Hematopoietic multipotent progenitor cell treated with erythropoietin and hydrocortisone succinate and interleukin-3 and kit ligand, for 15 days (in vitro differentiated cells): ENCODE measurements around the gene PRND.
"Not testable (repeated sequence)": the region's sequence is repeated elsewhere in the genome, so short reads cannot be mapped to it uniquely, and the experiment has no call there.

Experiments used
- DNase-seq: peaks from one replicate; pipeline ENCODE4 v3.0.0-alpha.2; 2015; ENCODE audit warnings: low spot score

PRND gene, protein sequence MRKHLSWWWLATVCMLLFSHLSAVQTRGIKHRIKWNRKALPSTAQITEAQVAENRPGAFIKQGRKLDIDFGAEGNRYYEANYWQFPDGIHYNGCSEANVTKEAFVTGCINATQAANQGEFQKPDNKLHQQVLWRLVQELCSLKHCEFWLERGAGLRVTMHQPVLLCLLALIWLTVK

DNA sequence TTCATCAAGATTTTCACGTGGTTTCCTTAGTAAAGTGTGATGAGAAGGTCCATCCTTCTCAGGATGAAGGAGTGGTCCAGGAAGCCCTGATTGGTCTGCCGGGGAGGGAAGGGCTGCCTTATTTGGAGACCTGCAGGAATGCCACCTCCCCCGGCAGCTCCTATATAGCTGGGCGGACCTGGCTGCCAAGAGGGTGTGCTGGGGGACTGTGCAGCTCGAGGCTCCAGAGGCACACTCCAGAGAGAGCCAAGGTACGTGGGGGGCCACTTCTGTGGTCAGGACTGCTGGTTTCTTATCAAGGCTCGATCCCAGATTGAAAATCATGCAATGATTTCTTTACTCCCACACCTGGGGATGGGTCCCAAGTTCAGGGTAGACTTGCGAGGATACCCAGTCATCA, at the start of gene PRND:
PRND (plus strand) TSS at position 191 of the 400 bp plus-strand sequence. CDS start 2,643 bp downstream, outside the sequence.
- DNase-seq: no peak

DNA sequence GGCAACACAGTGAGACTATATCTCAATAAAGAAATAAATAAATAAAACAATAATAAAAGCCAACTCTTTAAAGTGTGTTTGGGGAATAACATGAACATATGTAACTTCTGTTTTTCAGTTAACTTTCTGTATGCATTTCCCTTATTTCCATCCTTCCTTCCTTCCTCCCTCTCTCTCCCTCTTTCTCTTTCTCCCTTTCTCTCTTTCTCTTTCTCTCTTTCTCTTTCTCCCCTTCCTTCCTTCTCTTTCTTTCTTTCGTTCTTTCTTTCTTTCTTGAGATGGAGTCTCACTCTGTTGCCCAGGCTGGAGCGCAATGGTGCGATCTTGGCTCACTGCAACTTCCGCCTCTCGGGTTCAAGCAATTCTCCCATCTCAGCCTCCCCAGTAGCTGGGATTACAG, 48.8 kb upstream of the PRND start:
- no peak for DNase-seq

DNA sequence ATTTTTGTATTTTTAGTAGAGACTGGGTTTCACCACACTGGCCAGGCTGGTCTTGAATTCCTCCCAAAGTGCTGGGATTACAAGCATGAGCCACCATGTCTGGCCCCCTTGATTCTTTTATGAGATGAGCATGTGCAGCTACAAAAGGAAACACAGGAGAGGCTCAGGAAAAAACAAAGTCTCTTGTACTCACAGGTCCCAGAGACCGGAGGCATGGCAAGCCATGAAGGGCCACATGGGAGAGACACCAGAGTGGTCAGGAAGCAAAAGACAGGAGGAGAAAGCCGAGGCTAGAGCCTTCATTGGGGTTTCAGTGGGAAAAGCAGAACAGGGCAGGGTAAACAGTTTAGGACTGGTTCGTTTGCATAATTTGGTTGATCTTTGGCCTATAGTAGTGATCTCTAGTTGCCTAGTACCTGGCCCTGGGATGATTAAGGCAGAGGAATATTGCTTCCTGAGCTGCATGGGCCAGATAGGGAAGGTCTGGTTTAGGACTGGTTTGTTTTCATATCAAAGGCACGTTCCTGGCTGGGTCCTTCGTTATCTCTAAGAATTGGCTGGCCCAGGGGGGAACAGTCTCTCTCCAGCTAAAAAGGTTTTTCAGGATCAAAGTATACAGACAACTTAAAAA, 48.2 kb upstream of the PRND start:
- peak; percentile 53 for DNase-seq

DNA sequence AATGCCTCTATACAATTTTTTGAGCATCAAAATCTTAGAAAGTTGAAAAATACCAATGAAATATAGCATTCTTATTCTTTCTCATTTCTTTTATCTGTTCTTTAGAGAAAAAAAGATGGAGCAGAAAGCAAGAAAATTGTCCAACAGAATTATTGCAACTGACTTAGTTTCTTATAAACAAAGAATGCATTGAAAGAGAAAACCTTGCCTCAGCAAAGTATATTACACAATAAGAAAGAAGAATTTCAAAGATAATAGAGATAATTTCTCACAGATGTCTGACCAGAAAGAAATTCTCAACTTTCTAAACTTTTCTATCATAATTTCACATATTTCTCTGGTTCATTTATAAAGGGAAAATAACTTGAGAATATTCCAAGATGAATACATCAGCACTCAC, 47.0 kb upstream of the PRND start:
- no peak for DNase-seq

DNA sequence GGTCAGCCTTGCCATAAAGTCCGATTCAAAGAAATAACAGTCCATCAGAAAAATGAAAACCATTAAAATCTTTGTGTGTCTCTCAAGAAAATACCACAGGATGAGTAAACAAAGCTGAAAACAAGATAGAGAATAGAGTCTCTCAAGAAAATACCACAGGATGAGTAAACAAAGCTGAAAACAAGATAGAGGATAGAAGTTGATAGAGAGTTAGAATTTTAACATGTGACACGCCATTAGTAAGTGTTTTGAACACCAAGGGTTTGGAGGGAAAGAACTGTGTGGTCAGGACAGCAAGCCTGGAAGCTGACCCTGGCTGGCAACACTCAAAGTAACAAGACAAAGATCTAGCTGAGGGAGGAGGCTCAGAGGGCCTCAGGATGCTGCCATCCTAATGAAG, 43.9 kb upstream of the PRND start:
- no peak for DNase-seq

DNA sequence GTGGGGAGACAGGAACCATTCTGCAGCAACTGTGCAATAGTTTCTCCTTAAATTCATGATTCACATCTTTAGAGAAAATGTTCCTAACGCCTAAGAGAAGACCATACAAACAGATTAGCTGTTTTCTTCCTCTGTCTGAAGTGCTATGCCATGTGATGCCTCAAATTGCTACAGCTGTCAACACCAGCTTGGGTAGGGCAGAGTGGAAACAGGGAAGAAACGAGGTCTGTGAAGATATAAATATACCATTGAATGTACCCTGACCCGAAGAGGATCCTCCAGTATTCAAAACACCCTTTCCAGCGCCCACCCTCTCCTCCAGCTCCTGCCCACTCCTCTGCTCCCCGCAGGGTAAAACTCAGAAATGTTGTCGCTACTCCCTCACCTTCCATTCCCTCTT, 40.3 kb upstream of the PRND start:
- no peak for DNase-seq

DNA sequence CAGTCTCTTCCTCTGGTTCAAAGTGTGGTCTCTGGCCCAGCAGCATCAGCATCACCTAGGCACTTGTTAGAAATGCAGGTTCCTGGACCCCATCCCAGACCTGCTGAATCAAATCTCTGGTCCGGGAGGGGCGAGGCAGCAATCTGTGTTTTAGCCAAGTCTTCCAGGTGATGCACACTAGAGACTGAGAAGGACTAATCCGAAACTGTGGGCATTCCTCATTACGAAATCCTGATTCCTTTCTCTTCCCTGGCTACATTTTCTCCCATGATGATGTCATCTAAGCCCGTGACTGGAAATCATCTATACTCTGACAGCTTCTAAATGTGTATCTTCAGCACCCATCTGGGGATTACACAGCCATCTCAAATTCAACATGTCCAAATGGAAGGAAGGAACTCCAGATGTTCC, 39.7 kb upstream of the PRND start:
- DNase-seq: no peak

DNA sequence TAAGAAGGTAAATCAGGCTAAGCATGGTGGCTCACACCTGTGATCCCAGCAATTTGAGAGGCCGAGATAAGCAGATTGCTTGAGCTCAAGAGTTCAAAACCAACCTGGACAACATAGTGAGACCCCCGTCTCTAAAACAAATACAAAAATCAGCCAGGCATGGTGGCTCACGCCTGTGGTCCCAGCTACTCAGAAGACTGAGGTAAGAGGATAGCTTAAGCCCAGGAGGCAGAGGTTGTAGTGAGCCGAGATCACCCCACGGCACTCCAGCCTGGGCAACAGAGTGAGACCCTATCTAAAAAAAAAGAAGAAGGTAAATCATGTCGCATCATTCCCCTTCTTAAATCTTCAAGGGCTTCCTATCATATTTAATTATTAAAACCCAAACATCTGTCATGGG, 39.0 kb upstream of the PRND start:
- DNase-seq: no peak

DNA sequence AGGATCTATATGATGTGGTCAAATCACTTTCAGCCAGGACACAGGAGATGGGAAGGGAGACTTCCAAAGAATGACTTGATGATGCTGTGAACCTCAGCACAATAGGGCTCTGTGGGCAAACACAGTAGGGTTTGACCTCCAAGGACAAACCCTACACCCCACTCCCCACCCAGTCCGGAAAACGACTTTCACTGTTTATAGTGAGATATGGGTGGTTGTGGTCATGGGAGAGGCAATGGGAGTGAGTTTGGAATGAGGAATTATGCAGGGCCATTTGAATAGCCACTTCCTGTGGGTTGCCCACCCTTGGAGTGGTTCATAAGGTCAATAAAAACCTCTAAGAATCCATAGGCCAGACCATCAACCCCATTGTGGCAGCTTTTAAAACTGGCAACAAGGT, 38.4 kb upstream of the PRND start:
- DNase-seq: no peak

DNA sequence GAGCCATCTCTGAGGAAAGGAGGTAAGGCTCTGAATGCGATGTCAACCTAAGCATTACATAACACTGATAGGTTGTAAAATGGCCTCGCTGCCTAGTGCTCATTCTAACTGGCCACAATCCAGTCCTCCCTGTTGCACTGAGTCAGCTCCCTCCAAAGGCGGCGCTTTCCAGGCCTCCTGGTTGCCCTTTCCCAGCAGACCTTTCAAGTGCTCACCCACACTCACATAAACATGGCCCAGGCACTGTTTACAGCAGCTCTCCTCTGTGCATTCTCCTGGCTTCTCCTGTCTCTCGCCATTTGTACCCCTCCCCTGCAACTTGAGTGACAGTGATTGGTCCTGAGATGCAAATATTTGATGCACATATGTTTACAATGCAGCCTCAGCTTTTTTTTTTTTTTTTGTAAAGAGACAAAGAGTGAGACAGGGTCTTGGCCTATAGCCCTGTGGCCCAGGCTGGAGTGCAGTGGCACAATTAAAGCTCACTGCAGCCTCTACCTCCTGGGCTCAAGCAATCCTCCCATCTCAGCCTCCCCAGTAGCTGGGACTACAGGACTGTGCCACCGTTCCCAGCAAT, 36.8 kb upstream of the PRND start:
- DNase-seq: no peak

DNA sequence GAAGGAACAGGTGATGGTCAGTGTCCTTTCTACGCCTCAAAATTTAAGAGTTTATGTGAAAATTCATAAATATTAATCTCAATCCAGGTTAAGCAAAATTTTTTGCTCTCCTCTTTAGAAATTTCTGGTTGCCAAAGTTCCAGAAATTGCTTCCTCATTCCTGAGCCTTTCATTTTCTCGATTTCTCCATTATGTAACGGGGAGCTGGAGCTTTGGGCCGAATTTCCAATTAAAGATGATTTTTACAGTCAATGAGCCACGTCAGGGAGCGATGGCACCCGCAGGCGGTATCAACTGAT, 35.8 kb upstream of the PRND start:
- no peak for DNase-seq

DNA sequence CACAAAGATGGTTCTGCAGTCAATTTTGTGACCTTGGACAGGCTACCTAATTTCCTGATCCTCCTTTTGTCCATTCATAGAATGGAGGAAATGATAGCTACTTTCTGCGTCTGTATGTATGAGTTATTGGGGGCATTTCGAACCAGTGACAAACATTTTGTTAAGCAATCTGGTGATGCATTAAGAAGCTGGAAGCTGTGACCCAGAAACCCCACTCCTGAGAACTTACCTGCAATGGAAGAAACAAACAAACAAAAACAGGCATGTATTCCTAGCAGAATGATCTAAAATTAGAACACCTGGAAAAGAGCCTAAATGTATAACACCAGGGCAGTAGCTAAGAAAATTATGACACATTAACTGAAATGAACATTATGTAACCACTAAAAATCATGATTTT, 33.4 kb upstream of the PRND start:
- DNase-seq: no peak

DNA sequence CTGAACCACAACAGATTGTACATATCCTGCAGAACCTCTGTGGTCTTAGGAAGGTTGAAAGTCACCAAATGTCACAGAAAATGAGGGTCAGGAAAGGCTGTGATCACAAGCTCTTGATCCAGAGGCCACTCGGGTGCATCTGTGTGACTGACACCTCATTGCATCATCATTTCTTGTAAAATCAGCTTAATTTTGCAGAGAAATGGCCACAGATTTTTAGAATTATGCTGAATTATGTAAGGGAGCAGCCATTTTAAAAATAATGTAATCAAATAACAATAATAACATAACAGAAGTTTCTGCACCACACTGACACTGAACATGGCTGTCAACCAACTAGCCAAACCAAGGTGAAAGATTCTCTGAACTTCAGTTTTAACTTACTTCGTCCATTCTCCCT, 32.5 kb upstream of the PRND start:
- no peak for DNase-seq

DNA sequence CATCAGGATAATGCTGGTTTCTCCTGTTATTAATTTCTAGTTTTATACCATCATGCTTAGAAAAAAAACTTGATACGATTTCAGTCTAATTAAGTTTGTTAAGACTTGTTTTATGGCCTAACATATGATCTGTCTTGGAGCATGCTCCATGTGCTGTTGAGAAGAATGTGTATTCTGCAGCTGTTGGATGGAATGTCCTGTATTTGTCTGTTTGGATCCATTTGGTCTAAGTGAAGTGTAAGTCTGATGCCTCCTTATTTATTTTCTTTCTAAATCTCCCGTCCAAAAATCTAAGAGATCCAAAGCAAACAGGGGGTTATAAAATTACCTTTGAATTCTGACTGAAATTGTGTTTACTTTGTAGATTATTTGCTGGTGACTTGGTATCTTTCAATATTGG, 30.0 kb upstream of the PRND start:
- DNase-seq: no peak

DNA sequence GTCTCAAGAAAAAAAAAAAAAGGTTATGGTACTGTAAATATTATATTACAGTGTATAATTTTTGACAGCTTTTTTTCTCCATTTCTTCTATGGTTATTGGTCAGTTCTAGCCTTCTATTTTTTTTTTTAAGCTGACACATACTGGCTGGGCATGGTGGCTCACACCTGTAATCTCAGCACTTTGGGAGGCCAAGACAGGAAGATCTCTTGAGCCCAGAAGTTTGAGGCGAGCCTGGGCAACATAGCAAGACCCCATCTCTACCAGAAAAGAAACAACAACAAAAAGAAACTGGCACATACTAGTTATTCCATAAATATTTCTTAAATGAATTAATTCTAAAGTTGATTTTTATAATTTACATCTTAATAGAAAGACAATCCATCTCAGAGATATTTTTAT, 27.6 kb upstream of the PRND start:
- no peak for DNase-seq

DNA sequence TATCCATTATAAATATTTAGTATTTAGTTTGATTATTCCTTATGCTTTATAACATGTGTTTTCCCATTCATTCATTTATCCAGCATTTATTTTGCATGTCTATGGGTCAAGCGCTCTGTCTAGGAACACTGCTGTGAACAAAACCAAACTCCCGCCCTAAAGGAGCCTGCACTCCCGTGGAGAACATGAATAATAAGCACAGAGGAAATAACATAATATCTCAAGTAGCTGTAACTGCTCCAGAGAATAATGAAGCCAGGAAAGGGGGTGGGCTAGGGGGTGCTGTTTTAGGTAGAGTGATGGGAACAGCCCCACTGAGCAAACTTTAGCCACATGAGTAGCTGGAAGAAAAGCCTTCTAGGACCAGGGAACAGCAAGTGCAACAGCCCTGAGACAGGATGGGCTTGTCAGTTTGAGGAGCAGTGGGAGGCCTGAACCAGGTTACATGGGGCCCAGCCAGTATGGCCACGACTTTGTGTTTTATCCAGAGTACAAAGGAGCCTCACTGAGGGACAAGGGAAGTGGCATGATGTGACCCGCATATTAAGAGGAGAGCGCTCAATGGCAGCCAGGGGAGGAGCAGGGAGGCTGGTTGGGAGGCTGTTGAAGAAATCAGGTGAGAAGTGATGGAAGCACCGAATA, 24.4 kb upstream of the PRND start:
- no peak for DNase-seq

DNA sequence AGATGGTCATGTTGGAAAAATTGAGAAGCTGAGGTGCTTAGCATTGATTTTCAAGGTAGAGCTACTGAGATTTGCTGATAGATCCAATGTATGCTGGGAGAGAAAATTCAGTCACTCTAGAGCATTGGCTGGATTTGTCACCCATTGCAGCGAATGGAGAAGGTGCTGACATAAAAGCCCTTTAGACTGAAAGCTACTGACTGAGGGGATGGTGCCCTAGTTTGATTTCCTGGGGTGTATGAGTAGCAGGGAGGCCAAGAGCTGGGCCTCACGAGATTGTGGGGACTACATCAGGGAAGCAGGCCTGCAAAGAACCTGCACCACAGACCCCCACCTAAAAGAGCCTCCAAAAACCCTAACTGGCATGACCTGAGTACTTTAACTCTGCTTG, 23.9 kb upstream of the PRND start:
- no peak for DNase-seq

DNA sequence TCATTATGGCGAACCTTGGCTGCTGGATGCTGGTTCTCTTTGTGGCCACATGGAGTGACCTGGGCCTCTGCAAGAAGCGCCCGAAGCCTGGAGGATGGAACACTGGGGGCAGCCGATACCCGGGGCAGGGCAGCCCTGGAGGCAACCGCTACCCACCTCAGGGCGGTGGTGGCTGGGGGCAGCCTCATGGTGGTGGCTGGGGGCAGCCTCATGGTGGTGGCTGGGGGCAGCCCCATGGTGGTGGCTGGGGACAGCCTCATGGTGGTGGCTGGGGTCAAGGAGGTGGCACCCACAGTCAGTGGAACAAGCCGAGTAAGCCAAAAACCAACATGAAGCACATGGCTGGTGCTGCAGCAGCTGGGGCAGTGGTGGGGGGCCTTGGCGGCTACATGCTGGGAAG, 22.5 kb upstream of the PRND start:
- no peak for DNase-seq

DNA sequence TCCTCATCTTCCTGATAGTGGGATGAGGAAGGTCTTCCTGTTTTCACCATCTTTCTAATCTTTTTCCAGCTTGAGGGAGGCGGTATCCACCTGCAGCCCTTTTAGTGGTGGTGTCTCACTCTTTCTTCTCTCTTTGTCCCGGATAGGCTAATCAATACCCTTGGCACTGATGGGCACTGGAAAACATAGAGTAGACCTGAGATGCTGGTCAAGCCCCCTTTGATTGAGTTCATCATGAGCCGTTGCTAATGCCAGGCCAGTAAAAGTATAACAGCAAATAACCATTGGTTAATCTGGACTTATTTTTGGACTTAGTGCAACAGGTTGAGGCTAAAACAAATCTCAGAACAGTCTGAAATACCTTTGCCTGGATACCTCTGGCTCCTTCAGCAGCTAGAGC, 21.8 kb upstream of the PRND start:
- no peak for DNase-seq

DNA sequence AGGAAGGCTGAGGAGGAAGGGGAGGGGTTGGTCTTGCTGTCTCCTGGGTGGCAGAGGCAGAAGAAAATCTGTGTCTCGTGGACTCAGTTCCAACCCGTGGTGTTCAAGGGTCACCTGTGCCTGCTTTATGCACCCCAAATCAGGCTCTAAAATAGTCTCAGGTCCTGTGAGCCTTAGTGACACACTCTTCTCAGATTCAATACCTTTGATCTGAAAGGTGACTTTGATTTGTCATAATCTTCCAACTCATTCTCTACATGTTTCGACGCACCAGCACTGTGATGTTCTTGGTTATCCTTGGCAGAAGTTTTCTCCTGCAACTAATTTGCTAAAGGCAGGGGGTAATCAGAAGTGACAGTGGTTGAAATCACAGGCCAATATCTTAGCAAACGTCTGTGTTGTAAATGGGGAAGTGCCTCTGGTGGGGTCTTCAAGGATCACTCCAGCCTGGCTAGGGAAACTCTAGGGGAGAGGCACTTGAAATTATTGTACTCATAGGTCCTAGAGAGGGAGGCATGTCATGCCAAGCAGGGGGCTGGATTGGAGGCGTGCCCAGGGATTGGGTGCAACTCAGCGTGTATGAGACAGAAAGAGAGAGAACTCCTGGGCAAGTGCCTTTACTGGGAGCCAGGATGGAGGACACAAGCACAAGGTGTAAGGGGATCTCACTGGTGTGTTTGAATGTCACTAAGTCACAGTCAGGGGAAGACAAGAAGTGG, 19.0 kb upstream of the PRND start:
- no peak for DNase-seq

DNA sequence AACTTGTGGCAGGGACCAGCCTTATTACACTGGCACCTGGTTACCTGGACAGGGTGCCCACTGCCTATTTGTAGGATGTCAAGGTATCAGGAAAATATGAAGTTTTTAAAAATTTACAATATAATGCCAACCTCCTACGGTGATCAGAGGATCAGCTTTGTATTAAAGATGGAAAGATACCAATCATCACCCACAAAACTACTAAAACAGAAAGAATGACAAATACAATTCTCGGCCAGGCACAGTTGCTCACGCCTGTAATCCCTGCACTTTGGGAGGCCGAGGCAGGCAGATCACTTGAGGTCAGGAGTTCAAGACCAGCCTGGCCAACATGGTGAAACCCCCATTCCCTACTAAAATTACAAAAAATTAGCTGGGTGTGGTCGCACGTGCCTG, 18.4 kb upstream of the PRND start:
- DNase-seq: no peak

DNA sequence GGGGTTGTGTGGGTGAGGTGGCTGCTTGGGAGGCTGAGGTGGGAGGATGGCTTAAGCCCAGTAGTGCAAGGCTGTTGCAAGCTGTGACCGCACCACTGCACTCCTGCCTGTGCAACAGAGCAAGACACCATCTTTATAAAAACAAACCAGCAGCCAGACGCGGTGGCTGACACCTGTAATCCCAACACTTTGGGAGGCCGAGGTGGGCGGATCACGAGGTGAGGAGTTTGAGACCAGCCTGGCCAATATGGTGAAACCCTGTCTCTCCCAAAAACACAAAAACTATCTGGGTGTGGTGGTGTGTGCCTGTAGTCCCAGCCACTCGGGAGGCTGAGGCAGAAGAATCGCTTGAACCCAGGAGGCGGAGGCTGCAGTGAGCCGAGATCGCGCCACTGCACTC, 14.8 kb upstream of the PRND start:
- DNase-seq: not testable (repeated sequence)

DNA sequence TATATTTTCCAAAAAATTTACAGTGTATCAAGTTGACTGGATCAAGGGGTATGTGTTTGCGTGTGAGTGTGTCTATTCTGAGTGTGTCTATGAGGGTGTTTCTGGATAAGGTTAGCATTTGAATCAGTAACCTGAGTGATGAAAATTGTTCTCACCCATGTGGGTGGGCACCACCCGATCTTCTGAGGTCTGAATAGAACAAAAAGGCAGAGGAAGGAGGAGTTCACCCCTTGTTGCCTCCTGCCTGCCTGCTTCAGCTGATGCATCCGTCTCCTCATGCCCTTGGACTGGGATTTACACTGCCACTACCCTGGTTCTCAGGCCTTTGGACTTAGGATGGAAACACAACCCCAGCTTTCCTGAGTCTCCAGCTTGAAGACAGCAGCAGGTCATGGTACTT, 13.7 kb upstream of the PRND start:
- no peak for DNase-seq
